ENCODE results near the gene ADNP2. TPM values are rescaled to one million over a fixed set of nuclear protein-coding genes. Genes with fewer than 3 reads are reported as not detected.

Gene ADNP2
- total RNA-seq, 2 donors from 2014 or later: 17.8 to 18.1 TPM

GRCh38 chr18:80148326-80149199, 39.5 kb downstream of the ADNP2 start:
- Histone ChIP-seq H3K36me3 (no peaks in the 10 kb centered on the region), H3K4me3 (peak overlapping the region; percentile 47), H3K9me3 (no peaks in the 10 kb centered on the region), H3K27ac (peak overlapping the region; percentile 14), H3K27me3 (no peaks in the 10 kb centered on the region), H3K4me1 (no peaks in the 10 kb centered on the region), H3K9ac (ENCODE audit: low read depth in 2 of 2, low read length in 2 of 2) (peak overlapping the region; percentile 3 to 66)
- intact Hi-C loops (cut with DNase I): loop anchor here (10.0 kb wide), 1 partner anchor 204 kb away; no protein-coding TSS in a partner anchor
- DNase-seq: peak; percentile 38
- no peak for TF ChIP-seq CTCF (IDR thresholded peaks at IDR 0.05)

GRCh38 chr18:80149667-80150066, 40.6 kb downstream of the ADNP2 start:
- intact Hi-C loops (cut with DNase I): loop anchor here (10.0 kb wide), 2 partner anchors 115 to 205 kb away; partner anchors contain the start of gene RBFA
- Histone ChIP-seq H3K27ac (no peak overlapping the region), H3K4me1 (no peaks in the 10 kb centered on the region), H3K4me3 (no peak overlapping the region), H3K9ac (ENCODE audit: low read depth in 2 of 2, low read length in 2 of 2) (no peak overlapping the region), H3K9me3 (no peaks in the 10 kb centered on the region), H3K36me3 (no peaks in the 10 kb centered on the region), H3K27me3 (no peaks in the 10 kb centered on the region)
- TF ChIP-seq CTCF (IDR thresholded peaks at IDR 0.05): no peak
- no peak for DNase-seq

- Histone ChIP-seq H3K27me3 (no peaks in the 10 kb centered on the region), H3K27ac (no peak overlapping the region), H3K9ac (ENCODE audit: low read depth in 2 of 2, low read length in 2 of 2) (no peak overlapping the region), H3K4me1 (no peaks in the 10 kb centered on the region), H3K9me3 (no peaks in the 10 kb centered on the region), H3K36me3 (no peaks in the 10 kb centered on the region), H3K4me3 (no peak overlapping the region)
- peak; percentile 26 for TF ChIP-seq CTCF (IDR thresholded peaks at IDR 0.05)
- intact Hi-C loops (cut with DNase I): loop anchor here (10.0 kb wide), 1 partner anchor 119 kb away; the partner anchor contains the start of gene RBFA
- no peak for DNase-seq
Measured at GRCh38 chr18:80154293-80154692, 45.2 kb downstream of the ADNP2 start.

GRCh38 chr18:80157708-80158343, 48.8 kb downstream of the ADNP2 start:
- H3K27me3 ChIP-seq: no peaks in the 10 kb centered on the region
- peak; percentile 97 for TF ChIP-seq CTCF (IDR thresholded peaks at IDR 0.05)
- no peaks in the 10 kb centered on the region for H3K36me3 ChIP-seq
- intact Hi-C loops (cut with DNase I): loop anchor here (10.0 kb wide), 1 partner anchor 123 kb away; the partner anchor contains the start of gene RBFA
- no peak overlapping the region for H3K9ac ChIP-seq (ENCODE audit: low read depth in 2 of 2, low read length in 2 of 2)
- H3K9me3 ChIP-seq: no peaks in the 10 kb centered on the region
- H3K4me3 ChIP-seq: no peak overlapping the region
- peak; percentile 82 for DNase-seq
- H3K4me1 ChIP-seq: no peaks in the 10 kb centered on the region
- H3K27ac ChIP-seq: no peak overlapping the region

GRCh38 chr18:80158365-80158764, 49.3 kb downstream of the ADNP2 start:
- no peak overlapping the region for H3K4me3 ChIP-seq
- H3K9ac ChIP-seq (ENCODE audit: low read depth in 2 of 2, low read length in 2 of 2): no peak overlapping the region
- intact Hi-C loops (cut with DNase I): loop anchor here (10.0 kb wide), 1 partner anchor 124 kb away; the partner anchor contains the start of gene RBFA
- H3K27me3 ChIP-seq: no peaks in the 10 kb centered on the region
- no peaks in the 10 kb centered on the region for H3K9me3 ChIP-seq
- no peaks in the 10 kb centered on the region for H3K4me1 ChIP-seq
- TF ChIP-seq CTCF (IDR thresholded peaks at IDR 0.05): no peak
- DNase-seq: no peak
- no peaks in the 10 kb centered on the region for H3K36me3 ChIP-seq
- no peak overlapping the region for H3K27ac ChIP-seq

Data from colonic mucosa (tissue), 4 donors.